ENCODE results near the gene TRIM56. TPM values are rescaled to one million over a fixed set of nuclear protein-coding genes. Genes with fewer than 3 reads are reported as not detected.

Gene TRIM56
- total and polyA plus RNA-seq, 2 of the 13 experiments (the other 11 are each of a cell fraction or from before 2014, with no cell fraction given), result 3.2 to 7.1 TPM

DNA sequence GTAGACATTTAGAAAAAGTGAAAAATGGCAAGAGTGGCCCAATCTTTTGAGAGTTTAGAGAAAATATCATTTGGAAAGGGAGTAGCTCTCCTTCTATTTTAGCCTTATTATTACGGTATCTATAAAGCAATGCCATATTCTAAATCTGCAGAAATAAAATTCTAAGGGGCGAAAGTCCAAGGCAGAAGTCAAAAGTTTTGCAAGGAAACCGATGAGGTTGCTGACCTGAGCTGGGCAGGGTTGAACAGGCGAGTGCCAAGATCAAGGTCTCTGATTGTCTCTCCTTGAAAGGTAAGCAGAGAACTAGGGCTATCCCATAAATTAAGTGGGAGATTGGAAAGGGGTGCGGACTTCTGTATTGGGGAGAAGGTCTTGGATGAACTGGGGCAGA lies 11.7 kb downstream of the TRIM56 start:
- no peak overlapping the region for H3K9ac ChIP-seq (ENCODE audit: insufficient read depth, low read depth, low read length)
- WGBS (ENCODE audit: low lambda C conversion rate), result 79% methylated on average over 5 of the region's 5 CpGs
- in situ Hi-C loops (cut with HindIII; ENCODE audit: extremely low pct_ligation_motif_present, low pct_unique_long_range_greater_than_20kb) (loop anchor here (5.0 kb wide), 1 partner anchor 40 kb away; no protein-coding TSS in a partner anchor), intact Hi-C loops (cut with micrococcal nuclease; ENCODE audit: unreplicated experiment) (no loop called here)
- DNase-seq (ENCODE audit: low spot score) (no peak), FAIRE-seq (no peak), ATAC-seq (no peak)
- TF ChIP-seq NKX3-1 (CRISPR knock-in tag; IDR thresholded peaks at IDR 0.05) (no peak), ZNF775 (CRISPR knock-in tag; IDR thresholded peaks at IDR 0.05; ENCODE audit: borderline replicate concordance) (no peak), RELA (CRISPR knock-in tag; IDR thresholded peaks at IDR 0.05) (no peak), ZNF264 (CRISPR knock-in tag; IDR thresholded peaks at IDR 0.05) (no peak), GLI4 (CRISPR knock-in tag; IDR thresholded peaks at IDR 0.05; ENCODE audit: borderline replicate concordance) (no peak), ZFP41 (CRISPR knock-in tag; IDR thresholded peaks at IDR 0.05; ENCODE audit: borderline replicate concordance) (no peak), ZNF674 (CRISPR knock-in tag; IDR thresholded peaks at IDR 0.05; ENCODE audit: low read depth) (no peak), ZNF710 (CRISPR knock-in tag; IDR thresholded peaks at IDR 0.05; ENCODE audit: borderline replicate concordance) (no peak), KLF12 (CRISPR knock-in tag; IDR thresholded peaks at IDR 0.05; ENCODE audit: borderline replicate concordance) (no peak), SIN3B (IDR thresholded peaks at IDR 0.05; ENCODE audit: low read length) (no peak), PATZ1 (CRISPR knock-in tag; IDR thresholded peaks at IDR 0.05) (no peak), ZNF234 (CRISPR knock-in tag; conservative IDR thresholded peaks at IDR 0.05) (no peak), ZNF781 (CRISPR knock-in tag; IDR thresholded peaks at IDR 0.05; ENCODE audit: borderline replicate concordance, not compliant biosample characterization) (no peak), RBM22 (optimal IDR thresholded peaks at IDR 0.05; ENCODE audit: low read length) (no peak), ZGPAT (CRISPR knock-in tag; IDR thresholded peaks at IDR 0.05) (no peak)
- no peaks in the 10 kb centered on the region for H3K36me3 ChIP-seq (replicated peaks in 1 of 2; ENCODE audit: control insufficient read depth in 1 of 2, insufficient read depth in 2 of 2, low read length in 2 of 2)
- no peaks in the 10 kb centered on the region for H3K79me2 ChIP-seq (ENCODE audit: insufficient read depth, low read length)
- H3K9me3 ChIP-seq (ENCODE audit: low read length), result no peaks in the 10 kb centered on the region
- H2AFZ ChIP-seq (ENCODE audit: low read length), result no peak overlapping the region
- H3K4me1 ChIP-seq (ENCODE audit: insufficient read depth, low read length), result peaks cover 54% of the 10 kb centered on the region
- H3K27ac ChIP-seq (ENCODE audit: extremely low read length, insufficient read depth, low read length), result no peak overlapping the region
- CTCF ChIA-PET (ENCODE audit: low intra/inter-chr PET ratio, low total read pairs), result interaction anchor here (3.8 kb wide), 1 partner anchor 41 kb away, joined by 40 read pairs; no protein-coding TSS in a partner anchor
- BruUV-seq (replicated peaks), result no TSS peak
- H4K20me1 ChIP-seq (ENCODE audit: insufficient read depth, low read length), result no peaks in the 10 kb centered on the region
- POLR2A ChIA-PET, result interaction anchor here (0.8 to 2.8 kb wide), 3 partner anchors 12 to 69 kb away, joined by 3 to 26 read pairs (median 3); partner anchors contain the start of genes TRIM56 and VGF
- H3K4me3 ChIP-seq (replicated peaks in 1 of 3; ENCODE audit: insufficient read depth in 1 of 3, low read depth in 2 of 3, low read length in 3 of 3), result no peak overlapping the region
- H3K27me3 ChIP-seq (ENCODE audit: control insufficient read depth in 1 of 2, insufficient read depth in 2 of 2, low read length in 2 of 2), result no peaks in the 10 kb centered on the region
- no peak overlapping the region for H3K4me2 ChIP-seq (ENCODE audit: low read depth, low read length)
